ENCODE measurements around the gene PCDH15. TPM values are rescaled to one million over a fixed set of nuclear protein-coding genes. Genes with fewer than 3 reads are reported as not detected.

The PCDH15 gene
- total RNA-seq, 6 donors from 2014 or later = 0.59 to 1.9 (median 1.1) TPM

GRCh38 chr10:53864846-53865245 is 936.2 kb downstream of the PCDH15 start:
- no peaks in the 10 kb centered on the region for H3K36me3 ChIP-seq
- TF ChIP-seq POLR2A (IDR thresholded peaks at IDR 0.05) = no peak
- no peak for TF ChIP-seq EP300 (IDR thresholded peaks at IDR 0.05)
- no peak for TF ChIP-seq CTCF (IDR thresholded peaks at IDR 0.05)
- no peak for TF ChIP-seq POLR2AphosphoS5 (IDR thresholded peaks at IDR 0.05)
- DNase-seq = no peak
- H3K27ac ChIP-seq = no peak overlapping the region
- no peak overlapping the region for H3K4me3 ChIP-seq
- 92% methylated on average over 4 of the region's 4 CpGs for WGBS, 2 donors
- ATAC-seq (ENCODE audit: low FRiP score in 2 of 2) = no peak
- H3K9me3 ChIP-seq = no peaks in the 10 kb centered on the region
- no peaks in the 10 kb centered on the region for H3K27me3 ChIP-seq
- H3K4me1 ChIP-seq = no peaks in the 10 kb centered on the region

DNA sequence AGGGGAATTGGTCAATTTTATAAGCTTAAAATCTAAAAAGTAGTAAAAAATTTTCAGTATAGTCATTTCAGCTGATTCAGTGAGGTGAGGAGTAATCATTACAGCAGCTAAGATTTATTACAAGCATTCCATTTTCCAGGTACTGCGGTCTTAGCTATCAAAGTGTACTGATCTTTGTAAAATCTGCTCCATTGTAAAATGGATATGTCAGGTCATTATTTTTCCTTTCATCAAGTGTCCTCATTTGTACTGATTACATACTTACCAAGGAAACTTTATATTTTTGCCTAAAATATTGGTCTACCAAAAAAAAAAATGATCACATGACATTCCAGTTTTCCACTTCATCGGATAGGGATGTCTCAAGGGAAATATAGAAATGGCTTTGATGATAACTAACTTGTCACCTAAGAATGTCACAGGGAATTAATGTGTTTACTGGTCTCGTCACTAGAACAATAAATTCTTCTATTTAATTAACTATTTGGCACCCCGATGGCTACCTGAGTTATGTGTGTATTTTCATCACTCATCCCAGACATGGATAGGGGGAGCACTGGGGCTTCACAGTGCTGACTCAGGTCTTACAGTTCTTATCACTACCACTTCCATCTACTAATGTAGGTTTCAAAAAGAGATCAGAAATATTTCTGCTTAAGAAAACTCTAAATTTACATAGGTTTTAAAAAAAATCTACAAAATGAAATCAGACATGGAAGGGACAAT is 948.4 kb downstream of the PCDH15 start:
- H3K27me3 ChIP-seq = no peaks in the 10 kb centered on the region

GRCh38 chr10:53846809-53847208 is 954.2 kb downstream of the PCDH15 start:
- ATAC-seq (ENCODE audit: low FRiP score in 2 of 2) = no peak
- WGBS, 2 donors = 63 to 68% methylated on average over 2 of the region's 2 CpGs
- H3K36me3 ChIP-seq = no peaks in the 10 kb centered on the region
- H3K9me3 ChIP-seq = no peaks in the 10 kb centered on the region
- no peak for DNase-seq
- H3K27me3 ChIP-seq = no peaks in the 10 kb centered on the region
- TF ChIP-seq CTCF (IDR thresholded peaks at IDR 0.05) (no peak), POLR2AphosphoS5 (IDR thresholded peaks at IDR 0.05) (no peak), POLR2A (IDR thresholded peaks at IDR 0.05) (no peak), EP300 (IDR thresholded peaks at IDR 0.05) (no peak)
- no peak overlapping the region for H3K4me3 ChIP-seq
- no peak overlapping the region for H3K27ac ChIP-seq
- peaks cover 0 to 5% (median 0%) of the 10 kb centered on the region in 4 donors for H3K4me1 ChIP-seq

More for the DNA sequence above, 948.4 kb downstream of the PCDH15 start:
- H3K9me3 ChIP-seq = no peaks in the 10 kb centered on the region
- H3K4me1 ChIP-seq = no peaks in the 10 kb centered on the region
- DNase-seq = no peak
- no peak for TF ChIP-seq CTCF (IDR thresholded peaks at IDR 0.05)
- no peak for TF ChIP-seq POLR2AphosphoS5 (IDR thresholded peaks at IDR 0.05)
- TF ChIP-seq EP300 (IDR thresholded peaks at IDR 0.05) = no peak
- TF ChIP-seq POLR2A (IDR thresholded peaks at IDR 0.05) = no peak
- no peak overlapping the region for H3K4me3 ChIP-seq
- whole genome bisulfite sequencing, 2 donors = 76 to 78% methylated on average over 4 of the region's 4 CpGs
- no peak overlapping the region for H3K27ac ChIP-seq
- no peak for ATAC-seq (ENCODE audit: low FRiP score in 2 of 2)
- H3K36me3 ChIP-seq = no peaks in the 10 kb centered on the region

GRCh38 chr10:53843736-53844362 is 957.2 kb downstream of the PCDH15 start:
- peaks cover 0 to 5% (median 2%) of the 10 kb centered on the region in 4 donors for H3K4me1 ChIP-seq
- no peak overlapping the region for H3K27ac ChIP-seq
- H3K9me3 ChIP-seq = no peaks in the 10 kb centered on the region
- DNase-seq (no peak), ATAC-seq (ENCODE audit: low FRiP score in 2 of 2) (no peak)
- WGBS, 2 donors = 2 to 7% methylated on average over 1 of the region's 1 CpG
- no peak for TF ChIP-seq EP300 (IDR thresholded peaks at IDR 0.05)
- TF ChIP-seq CTCF (IDR thresholded peaks at IDR 0.05) = no peak
- TF ChIP-seq POLR2A (IDR thresholded peaks at IDR 0.05) = no peak
- TF ChIP-seq POLR2AphosphoS5 (IDR thresholded peaks at IDR 0.05) = no peak
- H3K4me3 ChIP-seq = no peak overlapping the region
- H3K27me3 ChIP-seq = no peaks in the 10 kb centered on the region
- H3K36me3 ChIP-seq = no peaks in the 10 kb centered on the region
